Prostate gland (tissue), 2 donors: Measurements from ENCODE around the gene METTL27. TPM values are rescaled to one million over a fixed set of nuclear protein-coding genes. Genes with fewer than 3 reads are reported as not detected.
A peak's percentile ranks its signal among the peaks of the same experiment; 100 is the strongest.

ENCODE experiments used
- DNase-seq: peaks from one replicate; pipeline ENCODE4 v3.0.0-alpha.2; 2019; ENCODE audit warnings: low spot score
- H3K27ac ChIP-seq, 2 donors: fragments of 200-600 bp; sonication (generic); 2 replicates each; pipeline ENCODE4 v1.5.1; 2017 to 2019
- H3K27me3 ChIP-seq: fragments of 200-600 bp; sonication (generic); replicated peaks from 2 replicates; pipeline ENCODE4 v1.5.1; 2019; ENCODE audit not compliant: insufficient read depth
- H3K36me3 ChIP-seq, 2 donors: fragments of 200-600 bp; sonication (generic); 1 replicate in 1 of 2; 2 replicates in 1 of 2; pipeline versions ENCODE4 v1.5.1 to v1.8.1; 2017 to 2019
- H3K4me1 ChIP-seq: fragments of 200-600 bp; sonication (generic); replicated peaks from 2 replicates; pipeline ENCODE4 v1.5.1; 2019
- H3K4me3 ChIP-seq, 2 donors: fragments of 200-600 bp; sonication (generic); 2 replicates each; pipeline ENCODE4 v1.5.1; 2017 to 2019
- H3K9me3 ChIP-seq: fragments of 200-600 bp; sonication (generic); 2 replicates; pipeline ENCODE4 v1.5.1; 2017
- CTCF ChIP-seq, 4 experiments: fragments of 200-600 bp in 2 of 4; fragments of 450-650 bp in 2 of 4; sonication (generic) in 2 of 4; IDR thresholded peaks; 1 replicate in 3 of 4; 2 replicates in 1 of 4; pipeline ENCODE4 v1.5.1; 2016 to 2019; ENCODE audit warnings: antibody characterized with exemption in 4 of 4, mild to moderate bottlenecking in 2 of 4, moderate library complexity in 2 of 4
- POLR2A ChIP-seq: fragments of 450-650 bp; IDR thresholded peaks from one replicate; pipeline ENCODE4 v1.6.1; 2016; ENCODE audit warnings: antibody characterized with exemption, mild to moderate bottlenecking
- POLR2AphosphoS5 ChIP-seq: sonication (generic); formaldehyde crosslinking; IDR thresholded peaks from one replicate; pipeline ENCODE4 v1.6.1; 2017; ENCODE audit warnings: antibody characterized with exemption
- WGBS: methylation state at CpG from one replicate; pipeline ENCODE4 v1.1.5; 2018; 5-methylcytosine and 5-hydroxymethylcytosine counted together
- intact Hi-C: fragments of 100-400 bp; cut with DNase I; formaldehyde crosslinking; loops from one replicate; pipeline ENCODE4 v1.14.2; 2022
- total RNA-seq, 2 donors: library from RNA; depleted of rRNA; stranded (reverse); fragments of >200 nt; gene quantifications; one replicate each; pipeline ENCODE4 v1.1.0, GENCODE V29; 2016

Gene METTL27
- total RNA-seq, 2 donors from 2014 or later = 5.9 to 19.8 TPM

GRCh38 chr7:73828972-73829371, 13.3 kb downstream of the METTL27 start:
- peaks cover 32% of the 10 kb centered on the region for H3K4me1 ChIP-seq
- no peak for DNase-seq
- H3K27ac ChIP-seq = peak overlapping the region; percentile 90 to 95
- intact Hi-C loops = no loop called here
- no peaks in the 10 kb centered on the region for H3K27me3 ChIP-seq
- 87% methylated on average over 5 of the region's 5 CpGs for WGBS
- H3K36me3 ChIP-seq = no peaks in the 10 kb centered on the region
- H3K9me3 ChIP-seq = no peaks in the 10 kb centered on the region
- H3K4me3 ChIP-seq = no peak overlapping the region
- TF ChIP-seq POLR2A = no peak
- no peak for TF ChIP-seq CTCF (IDR thresholded peaks at IDR 0.05)
- no peak for TF ChIP-seq POLR2AphosphoS5

- H3K27ac ChIP-seq = peak overlapping the region; percentile 90 to 95
- WGBS = 61% methylated on average over 13 of the region's 14 CpGs
- no peaks in the 10 kb centered on the region for H3K9me3 ChIP-seq
- no peaks in the 10 kb centered on the region for H3K36me3 ChIP-seq
- peaks cover 32% of the 10 kb centered on the region for H3K4me1 ChIP-seq
- peak; percentile 72 for DNase-seq
- TF ChIP-seq POLR2AphosphoS5 = peak; percentile 68
- peak; percentile 43 for TF ChIP-seq POLR2A
- no peak for TF ChIP-seq CTCF (IDR thresholded peaks at IDR 0.05)
- H3K4me3 ChIP-seq = no peak overlapping the region
- H3K27me3 ChIP-seq = no peaks in the 10 kb centered on the region
- intact Hi-C loops = no loop called here
These were observed 14.1 kb downstream of the METTL27 start for GRCh38 chr7:73828107-73828803.

GRCh38 chr7:73827567-73828106, 14.7 kb downstream of the METTL27 start:
- H3K4me3 ChIP-seq = no peak overlapping the region
- intact Hi-C loops = no loop called here
- no peak for TF ChIP-seq CTCF (IDR thresholded peaks at IDR 0.05)
- peak; percentile 77 for TF ChIP-seq POLR2AphosphoS5
- 22% methylated on average over 7 of the region's 11 CpGs for WGBS
- peak overlapping the region; percentile 90 to 95 for H3K27ac ChIP-seq
- H3K9me3 ChIP-seq = no peaks in the 10 kb centered on the region
- peak; percentile 89 for DNase-seq
- H3K4me1 ChIP-seq = peaks cover 32% of the 10 kb centered on the region
- no peaks in the 10 kb centered on the region for H3K36me3 ChIP-seq
- H3K27me3 ChIP-seq = no peaks in the 10 kb centered on the region

- H3K4me1 ChIP-seq = peaks cover 25% of the 10 kb centered on the region
- DNase-seq = no peak
- no peaks in the 10 kb centered on the region for H3K27me3 ChIP-seq
- H3K27ac ChIP-seq = no peak overlapping the region
- no peaks in the 10 kb centered on the region for H3K36me3 ChIP-seq
- no peak for TF ChIP-seq POLR2AphosphoS5
- TF ChIP-seq POLR2A = no peak
- no peak for TF ChIP-seq CTCF (IDR thresholded peaks at IDR 0.05)
- no peaks in the 10 kb centered on the region for H3K9me3 ChIP-seq
- intact Hi-C loops = no loop called here
- 46% methylated on average over 9 of the region's 9 CpGs for WGBS
- no peak overlapping the region for H3K4me3 ChIP-seq
These were observed 17.3 kb downstream of the METTL27 start for GRCh38 chr7:73824986-73825385.
